Nucleus accumbens (tissue), 56 donors: Measurements from ENCODE around the gene LLGL2.
"Not testable (repeated sequence)": the region's sequence is repeated elsewhere in the genome, so short reads cannot be mapped to it uniquely, and the experiment has no call there.

Source experiments
- DNase-seq, 56 donors: peaks; one replicate each; lab custom pipeline; 2025; lab: John Stamatoyannopoulos, UW

LLGL2 gene, protein sequence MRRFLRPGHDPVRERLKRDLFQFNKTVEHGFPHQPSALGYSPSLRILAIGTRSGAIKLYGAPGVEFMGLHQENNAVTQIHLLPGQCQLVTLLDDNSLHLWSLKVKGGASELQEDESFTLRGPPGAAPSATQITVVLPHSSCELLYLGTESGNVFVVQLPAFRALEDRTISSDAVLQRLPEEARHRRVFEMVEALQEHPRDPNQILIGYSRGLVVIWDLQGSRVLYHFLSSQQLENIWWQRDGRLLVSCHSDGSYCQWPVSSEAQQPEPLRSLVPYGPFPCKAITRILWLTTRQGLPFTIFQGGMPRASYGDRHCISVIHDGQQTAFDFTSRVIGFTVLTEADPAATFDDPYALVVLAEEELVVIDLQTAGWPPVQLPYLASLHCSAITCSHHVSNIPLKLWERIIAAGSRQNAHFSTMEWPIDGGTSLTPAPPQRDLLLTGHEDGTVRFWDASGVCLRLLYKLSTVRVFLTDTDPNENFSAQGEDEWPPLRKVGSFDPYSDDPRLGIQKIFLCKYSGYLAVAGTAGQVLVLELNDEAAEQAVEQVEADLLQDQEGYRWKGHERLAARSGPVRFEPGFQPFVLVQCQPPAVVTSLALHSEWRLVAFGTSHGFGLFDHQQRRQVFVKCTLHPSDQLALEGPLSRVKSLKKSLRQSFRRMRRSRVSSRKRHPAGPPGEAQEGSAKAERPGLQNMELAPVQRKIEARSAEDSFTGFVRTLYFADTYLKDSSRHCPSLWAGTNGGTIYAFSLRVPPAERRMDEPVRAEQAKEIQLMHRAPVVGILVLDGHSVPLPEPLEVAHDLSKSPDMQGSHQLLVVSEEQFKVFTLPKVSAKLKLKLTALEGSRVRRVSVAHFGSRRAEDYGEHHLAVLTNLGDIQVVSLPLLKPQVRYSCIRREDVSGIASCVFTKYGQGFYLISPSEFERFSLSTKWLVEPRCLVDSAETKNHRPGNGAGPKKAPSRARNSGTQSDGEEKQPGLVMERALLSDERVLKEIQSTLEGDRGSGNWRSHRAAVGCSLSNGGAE

GRCh38 chr17:75524970-75525805 is at the start of gene LLGL2:
TSS of gene LLGL2 (plus strand) at chr17:75525697. CDS start at chr17:75543427, 17,730 bp downstream.
- peak in 24 of 56 donors; percentile 23 to 76 (median 36) for DNase-seq

DNA sequence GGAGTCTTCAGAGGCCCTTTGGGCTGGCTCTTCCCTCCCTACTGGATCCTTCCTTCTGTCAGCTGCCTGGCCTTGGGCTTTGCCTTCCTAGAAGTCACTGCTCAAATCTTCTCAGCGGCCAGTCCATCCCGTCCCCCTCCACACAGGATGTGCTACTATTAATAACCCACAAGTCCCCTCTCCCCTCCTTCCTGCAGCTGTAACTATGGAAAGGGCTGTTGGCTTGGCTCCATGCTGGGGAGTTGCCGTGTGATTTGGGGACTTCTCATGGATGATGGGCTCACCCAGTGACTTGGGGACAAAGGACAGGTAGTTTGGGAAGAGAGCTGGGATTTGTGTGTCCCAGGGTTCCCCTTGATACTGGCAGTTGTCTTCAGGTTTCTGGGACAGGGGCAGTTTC is 49.6 kb upstream of the LLGL2 start:
- DNase-seq, result no peak

- DNase-seq, result peak in 47 of 56 donors; percentile 27 to 86 (median 63)
Measured at GRCh38 chr17:75476271-75476671, 49.2 kb upstream of the LLGL2 start.

DNA sequence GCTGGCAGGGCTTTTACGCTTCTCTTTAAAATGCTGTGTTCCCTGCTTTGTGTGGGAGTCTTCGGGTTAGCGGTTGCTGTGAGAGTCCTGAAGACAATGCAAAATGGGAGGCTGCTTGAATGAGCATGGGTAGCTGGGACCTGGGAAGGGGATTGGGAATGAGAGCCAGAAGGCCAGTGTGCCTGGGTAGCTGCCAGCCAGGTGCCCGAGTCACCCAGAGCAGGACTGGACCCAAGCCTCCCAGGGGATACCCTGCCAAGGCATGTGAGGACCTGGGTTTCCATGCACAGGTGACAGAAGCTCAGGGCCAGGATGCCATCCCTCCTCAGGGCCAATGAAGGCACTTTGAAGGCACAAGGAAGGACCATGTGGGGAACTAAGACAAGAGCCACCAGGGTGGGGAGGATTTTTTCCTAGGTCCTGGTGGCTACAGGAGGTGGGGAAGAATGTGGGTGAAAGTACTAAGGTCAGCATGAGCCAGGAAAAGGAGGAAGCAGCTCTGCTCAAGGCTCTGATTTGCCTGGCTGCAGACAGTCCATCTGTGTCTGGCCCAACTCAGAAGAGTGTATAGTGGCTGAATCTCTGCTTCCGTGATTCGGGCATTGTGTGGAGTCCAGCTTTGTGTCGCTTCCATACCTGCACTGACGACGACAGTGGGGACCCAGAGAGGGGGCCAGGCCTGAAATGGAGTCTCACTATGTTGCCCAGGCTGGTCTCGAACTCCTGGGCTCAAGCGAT is 48.6 kb upstream of the LLGL2 start:
- peak in 2 of 56 donors; percentile 45 to 58 for DNase-seq

DNA sequence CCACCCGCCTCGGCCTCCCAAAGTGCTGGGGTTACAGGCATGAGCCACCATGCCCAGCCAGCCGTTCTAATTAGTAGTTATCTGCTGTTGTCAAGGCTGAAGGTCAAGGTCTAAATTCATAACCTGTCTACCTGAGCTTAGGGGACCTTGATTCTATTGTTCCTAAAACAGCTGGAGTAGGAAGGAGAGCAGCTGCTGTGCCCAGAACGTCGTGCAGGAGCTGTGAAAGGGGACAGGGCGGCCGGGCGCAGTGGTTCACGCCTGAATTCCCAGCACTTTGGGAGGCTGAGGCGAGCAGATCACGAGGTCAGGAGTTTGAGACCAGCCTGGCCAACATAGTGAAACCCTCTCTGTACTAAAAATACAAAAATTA is 48.0 kb upstream of the LLGL2 start:
- not testable (repeated sequence) for DNase-seq

- DNase-seq, result no peak
Measured at GRCh38 chr17:75478508-75478907, 47.0 kb upstream of the LLGL2 start.

DNA sequence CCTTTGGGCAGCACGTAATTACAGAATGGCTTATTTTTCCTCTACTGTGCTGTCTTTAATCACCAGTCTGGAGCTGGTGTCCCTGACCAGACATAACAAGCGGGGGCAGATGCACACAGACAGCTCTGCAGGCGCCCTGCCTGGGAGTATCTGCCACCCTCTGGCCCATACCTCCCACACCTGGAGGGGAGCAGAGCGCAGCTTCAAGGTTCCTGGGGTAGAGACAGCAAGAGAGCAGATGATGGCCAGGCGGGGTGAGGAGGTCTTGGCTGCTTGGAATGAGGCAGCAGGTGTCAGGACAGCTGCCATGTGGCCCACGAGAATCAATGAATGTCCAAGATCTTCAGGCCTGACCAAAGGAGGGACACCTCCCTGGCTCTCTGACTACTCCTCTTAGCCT is 45.2 kb upstream of the LLGL2 start:
- no peak for DNase-seq

DNA sequence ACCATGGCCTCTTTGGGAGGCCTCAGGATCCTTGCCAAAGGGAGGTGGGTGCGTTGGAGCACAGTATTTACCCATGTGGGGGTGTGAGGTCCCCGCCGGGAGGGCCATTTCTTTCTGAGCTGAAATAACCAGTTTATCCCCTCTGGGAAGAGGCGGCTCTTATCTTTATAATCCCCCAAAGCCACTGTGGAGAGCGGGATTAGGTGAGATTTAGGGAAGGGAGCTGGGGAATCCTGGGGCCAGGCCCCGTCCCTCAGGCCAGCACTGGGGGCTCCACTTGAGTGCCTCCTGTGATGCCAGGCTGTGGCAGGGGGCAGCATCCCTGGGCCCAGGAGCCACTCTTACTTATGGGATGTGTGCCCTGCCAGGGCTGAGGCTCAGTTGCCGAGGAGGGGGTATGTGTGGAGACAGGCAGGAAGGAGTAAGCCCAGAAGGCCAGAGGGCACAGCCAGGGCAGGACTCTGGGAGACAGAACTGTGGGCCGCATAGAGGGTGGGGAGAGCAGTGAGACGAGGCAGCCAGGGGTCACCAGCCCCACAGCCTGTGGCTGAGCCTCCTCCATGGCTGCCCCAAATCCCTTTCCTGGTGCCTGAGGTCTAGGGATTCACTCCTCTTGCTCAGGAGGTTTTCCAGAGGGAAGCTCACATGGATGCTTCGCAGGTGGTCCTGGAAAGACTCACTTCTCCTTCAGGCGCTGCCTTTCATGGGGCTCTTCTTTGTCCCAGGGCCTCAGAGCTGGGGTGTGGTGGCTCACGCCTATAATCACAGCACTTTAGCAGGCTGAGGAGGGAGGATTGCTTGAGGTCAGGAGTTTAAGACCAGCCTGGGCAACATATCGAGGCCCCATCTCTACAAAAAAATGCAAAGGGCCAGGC is 44.1 kb upstream of the LLGL2 start:
- no peak for DNase-seq

- no peak for DNase-seq
Measured at GRCh38 chr17:75482098-75482942, 43.2 kb upstream of the LLGL2 start.

DNA sequence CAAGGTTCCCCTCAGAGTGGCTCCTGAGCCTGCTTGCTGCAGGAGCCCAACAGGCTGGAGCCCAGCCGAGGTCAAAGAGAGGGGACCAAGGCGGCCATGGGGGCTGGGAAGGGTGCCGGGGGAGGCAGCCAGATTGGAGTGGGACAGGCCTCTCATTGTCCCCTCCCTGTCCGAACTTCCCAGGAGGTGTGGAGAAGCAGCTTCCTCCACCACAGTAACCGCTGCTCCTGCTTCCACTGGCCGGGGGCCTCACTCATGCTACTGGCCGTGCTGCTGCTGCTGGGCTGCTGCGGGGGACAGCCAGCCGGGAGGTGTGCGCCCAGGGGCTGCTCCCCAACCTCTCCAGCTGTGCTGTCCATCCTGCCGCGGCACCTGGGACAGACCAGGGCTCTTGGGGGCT is 39.8 kb upstream of the LLGL2 start:
- no peak for DNase-seq

- DNase-seq, result no peak
Measured at GRCh38 chr17:75486151-75486550, 39.3 kb upstream of the LLGL2 start.

DNA sequence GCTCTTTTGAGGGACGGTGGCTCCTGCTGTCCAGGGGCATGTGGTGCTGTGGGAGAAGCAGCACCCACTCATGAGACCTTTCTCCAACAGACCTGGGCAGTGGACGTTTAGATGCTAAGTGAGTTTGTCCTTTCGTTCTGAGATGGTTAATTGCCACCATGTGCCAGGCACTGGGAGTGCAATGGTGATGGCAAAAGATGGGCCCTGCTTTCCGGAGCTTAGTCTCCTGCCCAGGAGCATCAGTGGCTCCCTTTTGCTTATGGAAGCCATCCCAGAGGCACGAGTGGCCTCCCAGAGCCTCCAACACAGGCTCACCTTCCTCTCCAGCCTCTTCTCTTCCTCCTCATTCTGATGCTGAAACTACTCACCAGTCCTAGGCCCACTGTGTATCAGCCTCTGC is 38.5 kb upstream of the LLGL2 start:
- no peak for DNase-seq

GRCh38 chr17:75487351-75488070 is 38.0 kb upstream of the LLGL2 start:
- DNase-seq, result peak in 3 of 56 donors; percentile 24 to 38 (median 25)

GRCh38 chr17:75488693-75489510 is 36.6 kb upstream of the LLGL2 start:
- DNase-seq, result peak in 3 of 56 donors; percentile 23 to 39 (median 35)

- no peak for DNase-seq
Measured at GRCh38 chr17:75489511-75489955, 36.0 kb upstream of the LLGL2 start.

- no peak for DNase-seq
Measured at GRCh38 chr17:75490173-75490743, 35.2 kb upstream of the LLGL2 start.
